Mesendoderm (in vitro differentiated cells): Measurements from ENCODE around the gene FOXP4.

Source experiments
- DNase-seq: peaks from one replicate; pipeline ENCODE4 v3.0.0; 2013
- H2AK5ac ChIP-seq: 2 replicates; pipeline ENCODE4 v1.6.1; 2013; ENCODE audit warnings: low read length, inconsistent platforms
- H2BK120ac ChIP-seq: 2 replicates; pipeline ENCODE4 v1.6.1; 2013; ENCODE audit warnings: low read depth, mild to moderate bottlenecking, low read length, moderate library complexity, mixed read lengths
- H2BK15ac ChIP-seq: replicated peaks from 2 replicates; pipeline ENCODE4 v1.6.1; 2013; ENCODE audit warnings: low read depth, mild to moderate bottlenecking, moderate library complexity
- H2BK5ac ChIP-seq: 2 replicates; pipeline ENCODE4 v1.6.1; 2013; ENCODE audit warnings: low read length, inconsistent platforms
- H3K18ac ChIP-seq: 2 replicates; pipeline ENCODE4 v1.6.1; 2013; ENCODE audit warnings: mild to moderate bottlenecking, low read length, mixed read lengths
- H3K23ac ChIP-seq: one replicate; pipeline ENCODE4 v1.6.1; 2013; ENCODE audit warnings: low read length
- H3K27ac ChIP-seq: 2 replicates; pipeline ENCODE4 v1.5.1; 2013; ENCODE audit warnings: low read depth, mild to moderate bottlenecking, inconsistent platforms, low read length, moderate library complexity
- H3K27me3 ChIP-seq: 2 replicates; pipeline ENCODE4 v1.6.1; 2013; ENCODE audit warnings: low read length, control low read depth, mild to moderate bottlenecking, inconsistent platforms; ENCODE audit not compliant: insufficient read depth, poor library complexity
- H3K36me3 ChIP-seq: 2 replicates; pipeline ENCODE4 v1.6.1; 2013; ENCODE audit warnings: low read length, inconsistent platforms; ENCODE audit not compliant: control insufficient read depth, insufficient read depth
- H3K4ac ChIP-seq: one replicate; pipeline ENCODE4 v1.6.1; 2013; ENCODE audit warnings: low read depth, mild to moderate bottlenecking, low read length, moderate library complexity
- H3K4me1 ChIP-seq: 2 replicates; pipeline ENCODE4 v1.6.1; 2013; ENCODE audit warnings: low read depth, low read length, inconsistent platforms; ENCODE audit not compliant: control insufficient read depth
- H3K4me2 ChIP-seq: 2 replicates; pipeline ENCODE4 v1.6.1; 2013; ENCODE audit warnings: low read length
- H3K4me3 ChIP-seq: 2 replicates; pipeline ENCODE4 v1.5.1; 2013; ENCODE audit warnings: mild to moderate bottlenecking, low read length
- H3K56ac ChIP-seq: one replicate; pipeline ENCODE4 v1.6.1; 2013; ENCODE audit warnings: low read length
- H3K79me1 ChIP-seq: 2 replicates; pipeline ENCODE4 v1.6.1; 2013; ENCODE audit warnings: low read length, inconsistent platforms
- H3K79me2 ChIP-seq: 2 replicates; pipeline ENCODE4 v1.6.1; 2013; ENCODE audit warnings: mild to moderate bottlenecking, low read length; ENCODE audit not compliant: control insufficient read depth, insufficient read depth
- H3K9ac ChIP-seq: 2 replicates; pipeline ENCODE4 v1.6.1; 2013; ENCODE audit warnings: low read length, inconsistent platforms
- H4K5ac ChIP-seq: one replicate; pipeline ENCODE4 v1.6.1; 2013; ENCODE audit warnings: low read length
- H4K8ac ChIP-seq: one replicate; pipeline ENCODE4 v1.6.1; 2013; ENCODE audit warnings: low read depth, mild to moderate bottlenecking, control low read depth, low read length, moderate library complexity
- WGBS: extraction: QIAGEN DNeasy Blood & Tissue Kit; methylation state at CpG from one replicate; pipeline ENCODE4 v1.1.7; 2013; ENCODE audit warnings: low lambda C conversion rate, missing lambda C conversion rate; ENCODE audit not compliant: insufficient coverage; ENCODE audit errors: extremely low coverage; 5-methylcytosine and 5-hydroxymethylcytosine counted together

FOXP4 gene

DNA sequence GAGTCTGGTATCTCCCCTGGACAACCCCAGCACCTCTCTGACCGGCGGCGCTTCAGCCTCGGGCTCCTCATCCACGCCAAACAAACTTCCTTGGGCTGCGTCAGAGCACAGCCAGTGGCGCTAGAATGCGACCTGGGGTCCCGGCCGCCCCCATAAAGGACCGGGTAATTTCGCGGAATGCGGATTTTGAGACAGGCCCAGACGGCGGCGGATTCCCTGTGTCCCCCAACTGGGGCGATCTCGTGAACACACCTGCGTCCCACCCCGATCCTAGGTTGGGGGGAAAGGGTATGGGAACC lies 1.6 kb downstream of the FOXP4 start:
- H3K79me2 ChIP-seq = peaks cover 29% of the 10 kb centered on the region
- no peak overlapping the region for H2AK5ac ChIP-seq
- no peak for DNase-seq
- H2BK15ac ChIP-seq = no peak overlapping the region
- peaks cover 11% of the 10 kb centered on the region for H3K27me3 ChIP-seq
- H4K8ac ChIP-seq = no peak overlapping the region
- H3K27ac ChIP-seq = no peak overlapping the region
- H3K18ac ChIP-seq = peak overlapping the region; percentile 89
- H2BK5ac ChIP-seq = no peak overlapping the region
- no peak overlapping the region for H4K5ac ChIP-seq
- H3K4me2 ChIP-seq = peak overlapping the region; percentile 96
- peak overlapping the region; percentile 94 for H3K56ac ChIP-seq
- peak overlapping the region; percentile 82 for H3K4ac ChIP-seq
- peak overlapping the region; percentile 95 for H3K4me3 ChIP-seq
- peaks cover 25% of the 10 kb centered on the region for H3K79me1 ChIP-seq
- peaks cover 31% of the 10 kb centered on the region for H3K4me1 ChIP-seq
- peak overlapping the region; percentile 91 for H3K9ac ChIP-seq
- peaks cover 1% of the 10 kb centered on the region for H3K36me3 ChIP-seq
- H2BK120ac ChIP-seq = no peak overlapping the region
- WGBS = no CpG with 5 or more reads among the region's 21 CpGs
- H3K23ac ChIP-seq = peak overlapping the region; percentile 90

DNA sequence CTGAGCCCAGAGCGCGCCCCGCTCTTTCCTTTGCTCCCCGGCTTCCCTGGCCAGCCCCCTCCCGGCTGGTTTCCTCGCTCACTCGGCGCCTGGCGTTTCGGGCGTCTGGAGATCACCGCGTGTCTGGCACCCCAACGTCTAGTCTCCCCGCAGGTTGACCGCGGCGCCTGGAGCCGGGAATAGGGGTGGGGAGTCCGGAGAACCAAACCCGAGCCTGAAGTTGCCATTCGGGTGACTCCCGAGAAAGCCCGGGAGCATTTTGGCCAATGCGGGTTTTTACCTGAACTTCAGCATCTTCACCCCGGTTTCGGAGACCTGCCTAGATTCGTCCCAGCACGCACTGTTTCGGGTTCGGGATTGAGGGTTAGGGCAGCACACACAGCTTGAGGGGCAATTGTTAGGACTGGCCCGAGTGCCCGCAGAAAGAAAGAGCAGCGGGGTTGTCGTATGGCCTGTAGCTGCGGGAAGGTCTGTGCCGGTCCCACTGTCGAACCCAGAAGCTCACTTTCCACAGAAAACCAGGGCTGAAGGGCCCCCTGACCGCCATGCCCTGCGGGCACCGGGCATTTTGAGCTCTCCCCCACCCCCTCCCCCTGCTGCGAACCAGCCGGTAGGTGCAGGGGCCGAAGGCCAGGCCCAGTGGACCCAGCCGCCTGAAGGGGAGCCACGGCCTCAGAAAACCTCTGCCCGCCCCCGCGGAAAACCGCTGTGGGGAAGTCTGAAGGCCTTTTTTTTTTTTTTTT lies 2.1 kb downstream of the FOXP4 start:
- Histone ChIP-seq H2BK5ac (no peak overlapping the region), H3K23ac (peak overlapping the region; percentile 90), H3K79me1 (peaks cover 27% of the 10 kb centered on the region), H3K36me3 (peaks cover 1% of the 10 kb centered on the region), H2BK15ac (no peak overlapping the region), H3K4me2 (peak overlapping the region; percentile 96), H3K56ac (peak overlapping the region; percentile 94), H2AK5ac (no peak overlapping the region), H3K4me1 (peaks cover 34% of the 10 kb centered on the region), H3K79me2 (peaks cover 31% of the 10 kb centered on the region), H2BK120ac (no peak overlapping the region), H3K18ac (peak overlapping the region; percentile 89), H3K4me3 (peak overlapping the region; percentile 95), H4K5ac (no peak overlapping the region), H3K4ac (peak overlapping the region; percentile 82), H3K27me3 (peaks cover 11% of the 10 kb centered on the region), H3K27ac (no peak overlapping the region), H3K9ac (peak overlapping the region; percentile 91), H4K8ac (no peak overlapping the region)
- WGBS = no CpG with 5 or more reads among the region's 50 CpGs
- DNase-seq = no peak

DNA sequence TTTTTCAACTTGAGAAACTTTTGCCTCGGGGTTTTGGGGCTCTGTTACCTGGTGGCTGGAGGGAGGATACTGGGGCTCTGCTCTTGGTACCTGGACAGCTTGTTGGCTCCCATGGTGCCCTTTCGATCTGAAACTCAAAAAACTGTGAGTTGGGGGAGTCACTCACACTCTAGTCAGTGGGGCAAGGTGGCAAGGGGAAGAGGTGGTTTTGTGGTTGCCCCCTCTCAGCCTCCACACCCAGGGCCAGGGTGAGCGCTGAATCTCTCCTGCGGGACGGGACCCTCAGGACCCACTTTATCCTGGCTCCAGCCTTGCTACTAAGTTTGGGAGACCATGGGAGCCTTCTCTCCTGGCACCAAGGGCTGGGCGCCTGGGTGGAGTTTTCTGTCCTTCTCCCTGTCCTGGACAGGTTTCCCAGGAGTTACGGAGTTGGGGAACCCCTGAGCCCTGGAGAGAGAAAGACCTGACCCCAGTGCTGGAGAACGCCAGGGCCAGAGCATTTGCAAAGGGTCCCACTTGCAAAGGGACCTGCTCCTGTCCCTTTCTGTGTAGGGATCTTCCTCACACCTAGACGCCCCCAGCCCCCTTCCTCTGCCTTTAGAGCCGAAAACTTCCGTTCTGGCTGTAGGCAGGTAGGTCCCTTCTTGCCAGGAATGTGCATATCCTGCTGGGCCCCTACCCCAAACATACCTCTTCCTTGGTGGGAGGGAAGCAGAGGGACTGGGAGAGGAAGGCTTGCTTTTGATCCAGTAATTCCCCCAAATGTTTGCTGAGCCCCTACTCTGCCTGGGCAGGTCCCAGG lies 2.9 kb downstream of the FOXP4 start:
- H3K23ac ChIP-seq = peak overlapping the region; percentile 7
- H3K27me3 ChIP-seq = peaks cover 11% of the 10 kb centered on the region
- peaks cover 29% of the 10 kb centered on the region for H3K79me1 ChIP-seq
- H3K18ac ChIP-seq = peak overlapping the region; percentile 89
- H3K36me3 ChIP-seq = peaks cover 1% of the 10 kb centered on the region
- H3K9ac ChIP-seq = peak overlapping the region; percentile 91
- H3K4ac ChIP-seq = no peak overlapping the region
- no peak overlapping the region for H2BK5ac ChIP-seq
- no peak overlapping the region for H3K27ac ChIP-seq
- H2AK5ac ChIP-seq = no peak overlapping the region
- H3K4me1 ChIP-seq = peaks cover 39% of the 10 kb centered on the region
- H3K4me3 ChIP-seq = no peak overlapping the region
- no peak overlapping the region for H2BK120ac ChIP-seq
- peak overlapping the region; percentile 65 for H3K56ac ChIP-seq
- no peak overlapping the region for H4K5ac ChIP-seq
- H3K4me2 ChIP-seq = peak overlapping the region; percentile 23
- H3K79me2 ChIP-seq = peaks cover 31% of the 10 kb centered on the region
- H4K8ac ChIP-seq = no peak overlapping the region
- no peak overlapping the region for H2BK15ac ChIP-seq
- WGBS = no CpG with 5 or more reads among the region's 11 CpGs
- DNase-seq = peak; percentile 66

DNA sequence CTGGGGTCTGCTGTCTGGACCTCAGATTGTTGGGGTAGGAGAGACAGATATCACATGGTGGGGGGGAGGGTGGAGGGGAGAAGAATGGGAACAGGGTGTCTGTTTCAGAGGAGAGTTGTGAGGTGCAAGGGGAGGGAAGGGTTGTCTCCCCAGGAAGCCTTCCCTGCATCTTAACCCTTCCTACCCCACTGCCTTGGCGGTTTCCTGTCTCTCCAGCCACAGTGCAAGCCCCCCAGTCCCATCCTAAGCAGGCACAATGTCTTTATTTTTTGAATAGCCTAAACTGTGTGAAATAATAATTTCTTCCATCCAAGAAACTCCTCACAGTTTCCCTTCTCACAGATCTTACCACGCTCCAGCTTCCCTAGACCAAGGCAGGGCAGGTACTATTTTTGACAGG lies 3.5 kb downstream of the FOXP4 start:
- no peak overlapping the region for H3K27ac ChIP-seq
- no peak overlapping the region for H3K18ac ChIP-seq
- H3K4me3 ChIP-seq = no peak overlapping the region
- peaks cover 1% of the 10 kb centered on the region for H3K36me3 ChIP-seq
- H4K5ac ChIP-seq = no peak overlapping the region
- DNase-seq = no peak
- no peak overlapping the region for H3K4ac ChIP-seq
- H2AK5ac ChIP-seq = no peak overlapping the region
- H3K79me1 ChIP-seq = peaks cover 29% of the 10 kb centered on the region
- peak overlapping the region; percentile 10 for H3K9ac ChIP-seq
- peak overlapping the region; percentile 8 for H3K4me2 ChIP-seq
- H3K23ac ChIP-seq = no peak overlapping the region
- no peak overlapping the region for H2BK120ac ChIP-seq
- H2BK5ac ChIP-seq = no peak overlapping the region
- peaks cover 5% of the 10 kb centered on the region for H3K27me3 ChIP-seq
- peaks cover 39% of the 10 kb centered on the region for H3K4me1 ChIP-seq
- H3K79me2 ChIP-seq = peaks cover 31% of the 10 kb centered on the region
- no peak overlapping the region for H4K8ac ChIP-seq
- H2BK15ac ChIP-seq = no peak overlapping the region
- no CpG with 5 or more reads among the region's 2 CpGs for WGBS
- H3K56ac ChIP-seq = no peak overlapping the region

DNA sequence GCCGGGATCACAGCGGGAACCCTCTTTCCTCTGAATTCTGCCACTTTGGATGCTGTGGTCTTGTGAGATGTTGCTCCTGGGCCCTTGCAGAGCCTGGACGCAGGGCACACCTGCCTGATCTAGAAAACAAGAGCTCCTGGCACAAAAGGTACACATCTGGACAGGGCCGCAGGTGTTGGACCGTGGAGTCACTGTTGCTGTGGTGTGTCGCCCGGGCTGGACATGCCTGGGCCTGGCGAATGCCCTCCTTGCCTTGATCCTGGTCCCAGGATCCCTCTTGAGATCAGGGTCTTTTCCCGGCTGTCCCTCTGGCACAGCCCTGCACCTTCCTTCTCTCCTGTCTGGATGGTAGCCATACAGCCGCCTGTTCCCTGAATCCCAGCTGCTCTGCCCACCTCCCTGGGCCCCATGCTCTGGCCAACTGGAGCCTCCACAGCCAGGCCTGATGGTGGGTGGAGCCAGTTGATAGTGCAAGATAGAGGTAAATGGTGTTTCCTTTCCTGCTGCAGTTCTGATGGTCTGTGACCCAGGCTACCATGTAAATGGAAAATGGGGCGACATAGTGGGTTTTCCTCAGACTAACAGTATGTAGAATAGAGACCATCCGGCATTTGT lies 5.0 kb downstream of the FOXP4 start:
- Histone ChIP-seq H3K36me3 (peaks cover 1% of the 10 kb centered on the region), H3K4me1 (peaks cover 42% of the 10 kb centered on the region), H3K27me3 (no peaks in the 10 kb centered on the region), H2BK120ac (no peak overlapping the region), H3K18ac (no peak overlapping the region), H3K9ac (peak overlapping the region; percentile 4), H3K4me2 (no peak overlapping the region), H2BK15ac (no peak overlapping the region), H3K79me1 (peaks cover 32% of the 10 kb centered on the region), H2BK5ac (no peak overlapping the region), H4K8ac (no peak overlapping the region), H3K4me3 (no peak overlapping the region), H3K27ac (no peak overlapping the region), H3K4ac (no peak overlapping the region), H2AK5ac (no peak overlapping the region), H3K23ac (peak overlapping the region; percentile 12), H4K5ac (no peak overlapping the region), H3K79me2 (peaks cover 34% of the 10 kb centered on the region), H3K56ac (no peak overlapping the region)
- WGBS = no CpG with 5 or more reads among the region's 12 CpGs
- DNase-seq = peak; percentile 60
